HAP-1 (cell line): ENCODE measurements around the gene ISCA1.
A peak's percentile ranks its signal among the peaks of the same experiment; 100 is the strongest.
"Not testable (repeated sequence)": the region's sequence is repeated elsewhere in the genome, so short reads cannot be mapped to it uniquely, and the experiment has no call there.

Experiments
- DNase-seq, 2 experiments: peaks; one replicate each; pipeline ENCODE4 v3.0.0-alpha.2; 2016 to 2020; ENCODE audit warnings: low spot score in 2 of 2
- H3K27me3 ChIP-seq: fragments of 250-450 bp; sonication (Bioruptor Pico); 2 replicates; pipeline ENCODE4 v1.5.1; 2020; ENCODE audit warnings: low read depth, mild to moderate bottlenecking, moderate library complexity
- H3K36me3 ChIP-seq: fragments of 250-450 bp; sonication (Bioruptor Pico); replicated peaks from 2 replicates; pipeline ENCODE4 v1.5.1; 2020; ENCODE audit warnings: mild to moderate bottlenecking
- H3K4me1 ChIP-seq: fragments of 250-450 bp; sonication (Bioruptor Pico); 2 replicates; pipeline ENCODE4 v1.5.1; 2020; ENCODE audit warnings: mild to moderate bottlenecking
- H3K4me3 ChIP-seq: fragments of 250-450 bp; sonication (Bioruptor Pico); 2 replicates; pipeline ENCODE4 v1.5.1; 2020; ENCODE audit warnings: mild to moderate bottlenecking, moderate library complexity
- H3K9me3 ChIP-seq: fragments of 250-450 bp; sonication (Bioruptor Pico); 2 replicates; pipeline ENCODE4 v1.5.1; 2020; ENCODE audit warnings: mild to moderate bottlenecking, moderate library complexity
- in situ Hi-C: fragments of 300-500 bp; cut with MboI; formaldehyde crosslinking; loops from 3 replicates; pipeline ENCODE4 v1.14.3; 2020; ENCODE audit warnings: low sequenced_read_pairs, inconsistent platforms, mixed read lengths

ISCA1 gene

DNA sequence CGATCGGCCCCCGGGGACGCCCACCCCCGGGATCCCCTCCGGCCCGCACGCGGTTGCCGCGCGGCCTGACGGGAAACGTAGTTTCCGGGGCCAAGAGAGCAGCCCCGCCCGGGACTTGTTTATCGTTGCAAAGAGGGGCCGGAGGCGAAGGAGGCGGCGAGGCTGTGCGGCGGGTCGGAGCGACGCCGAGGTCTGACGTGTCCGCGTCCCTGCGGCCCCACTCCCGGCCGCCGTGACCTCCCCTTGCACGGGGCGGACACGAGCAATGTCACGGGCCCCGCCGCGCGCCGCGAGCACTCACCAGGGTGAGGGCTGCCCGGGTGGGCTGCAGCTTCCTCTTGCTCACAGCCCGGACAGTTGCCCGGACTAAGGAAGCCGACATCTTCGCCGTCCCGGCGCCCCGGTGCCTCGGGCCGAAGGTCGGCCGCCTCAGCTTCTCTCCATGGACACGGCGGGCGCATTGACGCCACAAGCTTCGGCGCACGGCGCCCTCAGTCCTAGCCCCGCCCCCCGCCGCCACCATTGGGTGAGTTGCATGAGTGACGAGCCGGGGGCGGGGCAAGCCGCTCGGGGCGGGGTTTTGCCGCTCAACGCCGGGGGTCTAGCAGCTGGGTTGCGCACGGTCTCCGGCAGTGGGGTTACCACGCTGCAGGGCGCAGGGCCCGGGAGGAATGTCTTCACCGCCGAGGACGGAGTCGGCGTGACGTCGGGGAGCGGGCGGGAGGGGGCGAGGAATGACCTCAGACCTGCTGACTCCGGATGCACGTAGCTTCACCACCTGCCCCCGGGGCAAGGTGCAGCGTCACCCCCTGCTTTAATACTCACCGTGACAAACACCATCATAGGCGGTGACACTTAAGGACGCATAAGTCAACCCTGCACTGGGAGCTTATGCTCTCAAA lies at the start of gene ISCA1:
Gene ISCA1, minus strand, starts transcription at position 462 of the 902 bp plus-strand sequence. Its CDS starts 80 bp downstream, at position 382.
- Histone ChIP-seq H3K9me3 (no peaks in the 10 kb centered on the region), H3K4me3 (peak within 1 kb of the TSS; percentile 87), H3K4me1 (peaks cover 21% of the 10 kb centered on the region), H3K36me3 (peaks cover 6% of the 10 kb centered on the region; the same call in 1 of the 2 replicates), H3K27me3 (no peaks in the 10 kb centered on the region)
- in situ Hi-C loops = no loop called here
- peak; percentile 89 to 100 for DNase-seq

DNA sequence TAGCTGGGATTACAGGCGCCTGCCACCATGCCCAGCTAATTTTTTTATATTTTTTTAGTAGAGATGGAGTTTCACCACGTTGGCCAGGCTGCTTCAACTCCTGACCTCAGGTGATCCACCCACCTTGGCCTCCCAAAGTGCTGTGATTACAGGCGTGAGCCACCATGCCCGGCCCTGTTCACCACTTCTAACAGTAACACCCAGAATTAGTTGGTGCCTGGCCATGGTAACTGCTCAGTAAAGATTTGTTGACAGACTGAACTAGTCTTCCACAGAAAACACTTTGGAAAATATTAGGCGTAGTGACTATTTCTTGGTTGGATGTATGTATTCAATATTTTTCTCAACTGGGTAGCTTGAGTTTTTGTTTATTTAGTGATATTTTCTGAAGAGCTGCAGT lies 47.8 kb upstream of the ISCA1 start:
- Histone ChIP-seq H3K36me3 (peaks cover 14% of the 10 kb centered on the region), H3K4me1 (peaks cover 8% of the 10 kb centered on the region), H3K9me3 (no peaks in the 10 kb centered on the region), H3K4me3 (no peak overlapping the region), H3K27me3 (no peaks in the 10 kb centered on the region)
- in situ Hi-C loops = no loop called here
- DNase-seq = no peak

DNA sequence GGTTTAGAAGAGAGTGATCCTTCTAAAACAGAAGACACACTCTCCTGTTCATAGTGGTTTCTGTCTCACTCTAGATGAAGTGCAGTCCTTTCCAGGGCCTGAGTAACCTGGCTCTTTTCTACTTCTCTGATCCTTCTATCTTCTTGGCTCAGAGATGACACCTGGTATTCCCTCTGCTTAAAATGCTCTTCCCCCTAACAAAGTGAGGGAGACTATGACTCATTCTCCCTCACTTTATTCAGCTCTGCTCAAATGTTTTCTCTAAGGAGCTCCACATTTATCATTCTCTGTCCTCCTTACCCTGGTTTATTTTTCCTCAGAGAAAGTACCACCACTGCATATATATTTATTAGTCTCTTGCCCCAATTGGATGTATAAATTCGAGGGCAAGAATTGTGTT lies 47.3 kb upstream of the ISCA1 start:
- Histone ChIP-seq H3K4me3 (no peak overlapping the region), H3K4me1 (peaks cover 8% of the 10 kb centered on the region), H3K9me3 (no peaks in the 10 kb centered on the region), H3K36me3 (peaks cover 12% of the 10 kb centered on the region), H3K27me3 (no peaks in the 10 kb centered on the region)
- in situ Hi-C loops = no loop called here
- DNase-seq = no peak

DNA sequence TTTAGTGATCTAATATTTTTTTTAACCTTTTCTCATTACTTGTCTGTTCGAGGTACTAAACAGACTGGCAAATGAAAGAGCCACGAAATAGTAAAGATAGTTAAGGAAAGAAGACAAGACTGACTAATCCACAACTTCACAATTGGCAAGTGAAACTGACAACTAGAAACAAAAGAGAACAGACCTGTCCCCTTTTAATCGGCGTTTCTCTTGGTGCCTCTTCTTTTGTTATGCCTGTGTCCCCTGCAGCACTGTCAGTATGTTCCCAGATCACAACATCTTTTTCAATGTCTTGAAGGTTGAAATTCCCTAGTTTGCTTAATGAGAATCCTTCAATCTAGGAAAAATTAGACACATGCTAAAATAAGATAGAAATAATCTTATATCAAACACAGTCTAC lies 45.8 kb upstream of the ISCA1 start:
- in situ Hi-C loops = no loop called here
- peaks cover 24% of the 10 kb centered on the region for H3K36me3 ChIP-seq

DNA sequence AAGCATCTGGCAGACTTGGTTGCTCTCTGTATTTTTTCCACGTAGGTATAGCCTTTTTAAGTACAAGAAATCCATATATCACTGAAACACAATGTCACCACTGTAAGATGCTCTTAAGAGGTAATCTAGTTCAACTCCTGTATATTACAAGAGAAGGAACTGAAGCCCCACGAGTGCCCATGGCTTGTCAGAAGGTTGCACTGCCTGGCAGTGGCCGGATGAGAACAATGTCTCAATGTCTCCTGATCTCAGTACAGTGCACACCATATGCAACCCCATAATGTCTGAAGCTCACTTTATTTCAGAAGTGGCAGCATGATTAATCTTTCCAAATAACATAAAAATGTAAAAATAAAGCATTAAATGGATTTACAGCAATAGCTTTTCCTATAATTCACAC lies 44.2 kb upstream of the ISCA1 start:
- no peaks in the 10 kb centered on the region for H3K9me3 ChIP-seq
- DNase-seq = no peak
- peaks cover 36% of the 10 kb centered on the region for H3K36me3 ChIP-seq
- H3K27me3 ChIP-seq = no peaks in the 10 kb centered on the region
- H3K4me1 ChIP-seq = peaks cover 8% of the 10 kb centered on the region
- in situ Hi-C loops = no loop called here
- H3K4me3 ChIP-seq = no peak overlapping the region

More for the DNA sequence above, 45.8 kb upstream of the ISCA1 start:
- H3K9me3 ChIP-seq = no peaks in the 10 kb centered on the region
- H3K27me3 ChIP-seq = no peaks in the 10 kb centered on the region
- H3K4me1 ChIP-seq = peaks cover 8% of the 10 kb centered on the region
- DNase-seq = peak in 1 of 2 experiments; percentile 34
- no peak overlapping the region for H3K4me3 ChIP-seq

DNA sequence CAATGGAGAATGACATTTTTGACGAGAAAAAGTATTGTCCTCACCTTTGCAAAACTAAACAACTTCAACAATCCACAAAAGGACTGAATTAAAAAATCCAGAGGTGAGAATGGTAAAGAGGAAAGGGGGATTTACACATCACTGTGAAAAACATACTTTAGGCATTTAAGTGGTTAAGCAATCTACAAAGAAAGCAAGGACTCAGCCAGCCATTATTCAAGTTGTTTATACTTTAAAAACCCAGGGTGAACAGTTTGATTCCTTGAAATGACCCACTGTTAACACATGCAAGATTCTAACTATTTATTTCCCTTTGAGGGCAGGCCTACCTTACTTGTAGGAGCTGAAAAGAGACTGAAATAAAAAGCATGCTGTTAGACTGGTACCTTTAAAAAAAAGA lies 42.6 kb upstream of the ISCA1 start:
- Histone ChIP-seq H3K4me1 (peaks cover 8% of the 10 kb centered on the region), H3K36me3 (peaks cover 42% of the 10 kb centered on the region), H3K27me3 (no peaks in the 10 kb centered on the region), H3K9me3 (no peaks in the 10 kb centered on the region), H3K4me3 (no peak overlapping the region)
- in situ Hi-C loops = no loop called here
- no peak for DNase-seq

DNA sequence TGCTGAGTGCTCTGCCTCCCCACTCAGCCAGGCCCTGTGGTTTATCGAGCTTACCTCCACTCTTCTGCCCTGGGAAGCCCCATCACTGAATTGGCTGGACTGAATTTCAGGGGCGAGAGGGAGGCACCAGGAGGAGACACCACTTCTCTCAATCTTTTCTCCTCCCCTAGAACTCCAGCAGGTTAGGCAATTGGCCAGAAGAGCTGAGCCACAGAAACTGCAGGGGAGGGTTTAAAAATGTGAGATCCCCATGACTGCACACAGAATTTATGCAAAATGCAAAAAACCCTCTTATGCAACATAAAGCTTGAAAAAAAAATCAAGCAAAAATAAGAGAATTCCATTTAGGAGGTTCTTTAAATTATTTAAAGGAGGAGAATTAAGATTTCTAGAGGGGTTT lies 42.0 kb upstream of the ISCA1 start:
- H3K4me3 ChIP-seq = no peak overlapping the region
- no peak for DNase-seq
- peaks cover 8% of the 10 kb centered on the region for H3K4me1 ChIP-seq
- H3K36me3 ChIP-seq = peaks cover 43% of the 10 kb centered on the region
- no peaks in the 10 kb centered on the region for H3K9me3 ChIP-seq
- H3K27me3 ChIP-seq = no peaks in the 10 kb centered on the region
- in situ Hi-C loops = no loop called here

DNA sequence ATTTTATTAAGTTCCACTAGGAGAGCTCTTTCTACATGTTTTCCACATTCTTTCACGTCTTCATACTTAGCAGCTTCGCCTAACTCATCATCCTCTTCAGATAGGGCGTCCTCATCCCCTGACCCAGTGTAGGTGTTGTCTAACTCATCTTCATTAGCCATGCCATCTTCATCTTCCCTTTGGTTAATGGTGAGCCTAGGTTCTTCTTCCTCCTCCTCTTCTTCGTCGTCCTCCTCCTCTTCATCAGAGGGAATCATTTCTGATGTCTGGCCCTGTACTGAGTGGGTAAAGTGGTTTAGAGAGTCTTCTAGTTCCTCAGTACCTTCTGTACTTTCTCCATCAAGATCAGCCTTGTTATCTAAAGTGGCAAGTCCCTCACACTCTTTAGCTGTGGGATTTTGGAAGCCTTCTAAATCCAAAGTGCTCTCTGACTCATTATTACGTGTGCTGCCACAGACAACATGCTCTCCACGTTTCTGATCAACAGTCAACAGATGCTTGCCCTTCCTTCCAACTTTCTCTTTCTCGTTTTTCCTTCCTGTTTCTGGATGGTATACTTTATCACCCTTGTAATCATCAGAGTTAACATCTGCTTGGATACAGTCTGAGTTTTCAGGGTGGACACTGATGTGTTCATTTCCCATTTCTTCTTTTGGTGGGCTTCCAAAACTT lies 40.8 kb upstream of the ISCA1 start:
- no peak overlapping the region for H3K4me3 ChIP-seq
- H3K9me3 ChIP-seq = no peaks in the 10 kb centered on the region
- no peaks in the 10 kb centered on the region for H3K27me3 ChIP-seq
- peaks cover 7% of the 10 kb centered on the region for H3K4me1 ChIP-seq
- in situ Hi-C loops = no loop called here
- DNase-seq = no peak
- H3K36me3 ChIP-seq = peaks cover 52% of the 10 kb centered on the region

DNA sequence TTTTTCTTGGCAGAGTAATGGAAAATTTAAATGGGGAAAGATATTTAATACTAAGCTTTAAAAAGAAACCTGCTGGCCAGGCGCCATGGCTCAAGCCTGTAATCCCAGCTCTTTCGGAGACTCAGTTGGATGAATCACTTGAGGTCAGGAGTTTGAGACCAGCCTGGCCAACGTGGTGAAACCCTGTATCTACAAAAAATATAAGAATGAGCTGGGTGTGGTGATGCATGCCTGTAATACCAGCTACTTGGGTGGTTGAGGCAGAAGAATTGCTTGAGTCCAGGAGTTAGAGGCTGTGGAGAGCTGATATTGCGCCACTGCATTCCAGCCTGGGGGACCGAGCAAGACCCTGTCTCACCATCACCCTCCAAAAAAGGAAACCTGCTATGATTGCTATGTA lies 39.0 kb upstream of the ISCA1 start:
- in situ Hi-C loops = no loop called here
- no peak for DNase-seq

DNA sequence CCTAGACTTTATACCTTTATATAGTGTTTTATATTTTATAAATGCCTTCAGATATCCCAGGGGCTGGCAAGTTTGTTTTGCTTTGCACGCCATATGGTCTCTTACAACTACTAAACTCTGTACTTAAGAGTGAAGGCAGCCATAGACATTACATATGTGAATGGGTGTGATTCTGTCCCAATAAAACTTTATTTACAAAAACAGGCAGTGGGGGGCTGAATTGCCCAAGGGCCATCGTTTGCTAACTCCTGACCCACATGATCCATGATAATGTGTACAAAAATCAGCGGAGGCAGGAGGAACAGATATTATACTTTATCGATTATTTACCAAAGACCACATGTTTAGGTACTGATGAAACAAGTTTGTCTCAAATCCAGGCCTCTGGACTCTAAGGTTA lies 35.8 kb upstream of the ISCA1 start:
- H3K36me3 ChIP-seq = peaks cover 43% of the 10 kb centered on the region
- in situ Hi-C loops = no loop called here

More for the DNA sequence above, 39.0 kb upstream of the ISCA1 start:
- no peaks in the 10 kb centered on the region for H3K9me3 ChIP-seq
- H3K4me3 ChIP-seq = no peak overlapping the region
- H3K36me3 ChIP-seq = peaks cover 51% of the 10 kb centered on the region
- H3K4me1 ChIP-seq = peaks cover 5% of the 10 kb centered on the region; the same call in 1 of the 2 replicates
- no peaks in the 10 kb centered on the region for H3K27me3 ChIP-seq

DNA sequence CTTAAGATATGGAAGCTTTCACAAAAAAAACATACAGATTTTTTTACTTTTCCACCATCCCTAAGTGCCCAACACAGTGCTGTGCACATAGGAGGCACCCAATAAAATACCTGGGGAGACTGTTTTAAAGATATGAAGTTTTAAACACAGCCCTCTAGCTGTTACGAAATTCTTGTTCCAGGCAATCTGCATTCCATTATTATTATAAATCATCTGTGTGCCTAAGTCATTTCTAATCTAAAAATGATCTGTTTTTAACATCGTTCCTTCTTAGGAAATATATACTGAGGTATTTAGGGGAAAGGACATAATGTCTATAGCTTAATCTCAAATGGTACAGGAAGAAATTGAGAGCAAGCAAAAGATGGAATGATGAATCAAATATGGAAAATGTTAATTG lies 32.7 kb upstream of the ISCA1 start:
- DNase-seq = no peak
- H3K9me3 ChIP-seq = no peaks in the 10 kb centered on the region
- no peak overlapping the region for H3K4me3 ChIP-seq
- in situ Hi-C loops = no loop called here
- H3K36me3 ChIP-seq = peaks cover 32% of the 10 kb centered on the region
- peaks cover 5% of the 10 kb centered on the region; the same call in 1 of the 2 replicates for H3K4me1 ChIP-seq
- no peaks in the 10 kb centered on the region for H3K27me3 ChIP-seq

More for the DNA sequence above, 35.8 kb upstream of the ISCA1 start:
- H3K4me3 ChIP-seq = no peak overlapping the region
- H3K4me1 ChIP-seq = peaks cover 5% of the 10 kb centered on the region; the same call in 1 of the 2 replicates
- DNase-seq = no peak
- H3K27me3 ChIP-seq = no peaks in the 10 kb centered on the region
- no peaks in the 10 kb centered on the region for H3K9me3 ChIP-seq

DNA sequence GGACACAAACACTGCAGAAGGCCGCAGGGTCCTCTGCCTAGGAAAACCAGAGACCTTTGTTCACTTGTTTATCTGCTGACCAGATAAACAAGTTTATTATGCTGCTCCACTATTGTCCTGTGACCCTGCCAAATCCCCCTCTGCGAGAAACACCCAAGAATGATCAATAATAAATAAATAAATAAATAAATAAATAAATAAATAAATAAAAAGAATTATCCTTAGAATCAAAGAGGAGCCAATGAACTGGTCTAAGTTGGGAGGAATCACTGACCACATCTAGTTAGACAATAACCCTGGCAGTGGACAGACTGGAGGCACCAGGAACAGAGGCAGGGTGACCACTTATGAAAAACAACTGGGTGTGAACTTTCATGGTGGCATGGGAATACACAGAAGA lies 30.6 kb upstream of the ISCA1 start:
- peaks cover 36% of the 10 kb centered on the region for H3K36me3 ChIP-seq
- DNase-seq, H3K27me3 ChIP-seq: not testable (repeated sequence)

DNA sequence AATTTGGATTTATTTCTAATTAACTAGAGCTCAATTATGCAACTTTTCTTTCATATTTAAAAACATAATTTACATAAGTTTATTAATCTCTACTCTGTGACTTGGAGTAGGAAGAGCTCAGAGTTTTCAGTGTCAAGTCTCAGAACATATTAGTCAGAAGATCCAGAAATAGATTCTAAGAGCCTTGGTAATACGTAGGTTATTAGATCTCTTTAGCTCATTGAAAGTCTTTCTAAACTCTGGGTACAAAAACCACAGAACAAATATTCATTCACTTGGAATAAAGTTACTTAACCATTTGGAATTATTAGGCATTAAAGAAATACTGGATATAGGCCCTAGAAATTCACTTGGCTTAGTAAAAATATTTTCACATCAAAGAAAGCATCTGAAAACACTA lies 26.3 kb upstream of the ISCA1 start:
- Histone ChIP-seq H3K4me3 (no peak overlapping the region), H3K27me3 (no peaks in the 10 kb centered on the region), H3K4me1 (peaks cover 6% of the 10 kb centered on the region), H3K36me3 (peaks cover 26% of the 10 kb centered on the region), H3K9me3 (no peaks in the 10 kb centered on the region)
- DNase-seq = no peak
- in situ Hi-C loops = no loop called here

More for the DNA sequence above, 30.6 kb upstream of the ISCA1 start:
- H3K4me3 ChIP-seq, H3K9me3 ChIP-seq, H3K4me1 ChIP-seq, in situ Hi-C loops: not testable (repeated sequence)

DNA sequence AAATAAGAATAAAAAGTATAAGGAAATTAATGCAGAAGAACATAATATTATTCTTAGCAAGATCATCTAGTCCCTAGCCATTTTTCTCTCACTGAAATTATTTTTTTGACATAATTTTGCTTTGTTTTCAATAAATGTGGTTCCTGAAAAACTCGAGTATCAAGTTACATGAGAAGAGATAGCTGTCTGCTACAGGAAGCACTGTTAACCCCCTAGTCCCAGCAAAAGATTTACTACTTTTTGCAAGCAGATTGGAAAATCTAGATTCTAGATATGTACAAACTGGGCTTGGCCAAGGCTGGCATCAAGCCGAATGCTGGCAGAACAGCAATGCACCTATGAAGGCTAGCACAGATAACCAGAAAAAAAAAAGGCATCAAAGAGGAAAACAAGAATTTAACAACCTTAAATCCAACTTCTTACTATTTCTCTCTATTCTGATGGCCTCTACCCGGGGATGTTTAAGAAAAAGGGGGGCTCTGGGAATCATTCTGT lies 21.9 kb upstream of the ISCA1 start:
- Histone ChIP-seq H3K4me1 (peaks cover 13% of the 10 kb centered on the region), H3K27me3 (no peaks in the 10 kb centered on the region), H3K9me3 (no peaks in the 10 kb centered on the region), H3K4me3 (no peak overlapping the region), H3K36me3 (peaks cover 21% of the 10 kb centered on the region)
- in situ Hi-C loops = no loop called here
- no peak for DNase-seq
